ENCODE data around the gene PLEKHG1. TPM values are rescaled to one million over a fixed set of nuclear protein-coding genes. Genes with fewer than 3 reads are reported as not detected.

Gene PLEKHG1
- total and polyA plus RNA-seq, 9 donors, result 5.3 to 74.0 (median 11.9) TPM

DNA sequence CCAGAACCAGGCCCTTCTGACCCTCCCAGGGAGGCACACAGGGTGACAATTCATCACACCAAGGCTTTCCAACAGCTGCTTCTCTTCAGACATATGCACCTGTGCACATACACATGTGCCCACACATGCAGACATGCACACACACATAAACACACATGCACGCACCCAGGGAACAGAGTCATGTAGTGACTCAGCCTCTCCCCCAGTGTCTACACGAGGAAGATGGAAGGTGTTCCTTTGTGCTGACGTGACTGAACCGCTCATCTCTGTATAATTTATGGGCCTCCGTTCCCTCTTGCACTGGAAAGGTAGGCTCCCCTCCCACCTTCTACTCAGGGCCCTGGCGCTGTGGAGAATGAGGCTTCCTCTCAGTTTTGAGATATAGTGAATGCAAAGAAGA is 23.8 kb upstream of the PLEKHG1 start:
- Histone ChIP-seq H3K27ac (no peak overlapping the region), H3K27me3 (no peaks in the 10 kb centered on the region), H3K4me3 (no peak overlapping the region), H3K9me3 (no peaks in the 10 kb centered on the region), H3K4me1 (ENCODE audit: insufficient read depth) (no peaks in the 10 kb centered on the region), H3K36me3 (no peaks in the 10 kb centered on the region)
- 76 to 89% (median 87%) methylated on average over 6 of the region's 6 CpGs for WGBS, 3 donors
- intact Hi-C loops (cut with DNase I), result no loop called here
- TF ChIP-seq EP300 (IDR thresholded peaks at IDR 0.05) (no peak), POLR2A (IDR thresholded peaks at IDR 0.05) (no peak)
- TF ChIP-seq, protein P1, sequence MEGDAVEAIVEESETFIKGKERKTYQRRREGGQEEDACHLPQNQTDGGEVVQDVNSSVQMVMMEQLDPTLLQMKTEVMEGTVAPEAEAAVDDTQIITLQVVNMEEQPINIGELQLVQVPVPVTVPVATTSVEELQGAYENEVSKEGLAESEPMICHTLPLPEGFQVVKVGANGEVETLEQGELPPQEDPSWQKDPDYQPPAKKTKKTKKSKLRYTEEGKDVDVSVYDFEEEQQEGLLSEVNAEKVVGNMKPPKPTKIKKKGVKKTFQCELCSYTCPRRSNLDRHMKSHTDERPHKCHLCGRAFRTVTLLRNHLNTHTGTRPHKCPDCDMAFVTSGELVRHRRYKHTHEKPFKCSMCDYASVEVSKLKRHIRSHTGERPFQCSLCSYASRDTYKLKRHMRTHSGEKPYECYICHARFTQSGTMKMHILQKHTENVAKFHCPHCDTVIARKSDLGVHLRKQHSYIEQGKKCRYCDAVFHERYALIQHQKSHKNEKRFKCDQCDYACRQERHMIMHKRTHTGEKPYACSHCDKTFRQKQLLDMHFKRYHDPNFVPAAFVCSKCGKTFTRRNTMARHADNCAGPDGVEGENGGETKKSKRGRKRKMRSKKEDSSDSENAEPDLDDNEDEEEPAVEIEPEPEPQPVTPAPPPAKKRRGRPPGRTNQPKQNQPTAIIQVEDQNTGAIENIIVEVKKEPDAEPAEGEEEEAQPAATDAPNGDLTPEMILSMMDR (IDR thresholded peaks at IDR 0.05), result no peak
- no peak for DNase-seq

DNA sequence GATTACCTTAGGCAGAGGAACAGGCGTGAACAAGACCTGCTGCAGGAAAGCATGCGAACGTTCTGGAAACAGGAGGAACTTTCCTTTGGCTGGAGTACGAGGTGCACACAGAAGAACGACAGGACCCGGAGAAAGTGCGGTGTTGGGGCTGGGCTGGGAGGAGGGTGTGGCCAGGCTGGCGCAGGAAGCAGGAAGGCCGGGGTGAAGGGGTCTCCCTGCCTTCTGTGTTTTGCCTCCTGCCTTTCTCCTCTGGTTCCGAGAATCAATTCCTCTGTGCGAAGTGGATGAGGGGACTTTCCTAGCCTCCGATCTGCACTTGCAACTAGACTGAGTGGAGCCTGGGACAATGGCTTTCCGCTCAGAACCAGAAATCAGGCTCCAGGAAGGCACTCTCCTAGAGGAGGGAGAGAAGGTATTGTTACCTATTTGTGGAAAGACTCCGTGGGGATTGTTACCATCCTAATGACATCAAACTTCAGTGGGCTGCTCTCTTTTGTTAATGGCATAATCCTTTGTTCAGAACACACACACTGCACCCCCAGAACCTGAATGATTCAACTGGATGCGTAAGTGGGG is 22.9 kb upstream of the PLEKHG1 start:
- Histone ChIP-seq H3K4me1 (ENCODE audit: insufficient read depth) (no peaks in the 10 kb centered on the region), H3K27ac (no peak overlapping the region), H3K27me3 (no peaks in the 10 kb centered on the region), H3K36me3 (no peaks in the 10 kb centered on the region), H3K9me3 (no peaks in the 10 kb centered on the region), H3K4me3 (no peak overlapping the region)
- intact Hi-C loops (cut with DNase I), result no loop called here
- TF ChIP-seq EP300 (IDR thresholded peaks at IDR 0.05) (no peak), POLR2A (IDR thresholded peaks at IDR 0.05) (no peak)
- TF ChIP-seq, protein P1 (IDR thresholded peaks at IDR 0.05), result no peak
- 85 to 92% (median 92%) methylated on average over 15 of the region's 15 CpGs for WGBS, 3 donors
- DNase-seq, result no peak

DNA sequence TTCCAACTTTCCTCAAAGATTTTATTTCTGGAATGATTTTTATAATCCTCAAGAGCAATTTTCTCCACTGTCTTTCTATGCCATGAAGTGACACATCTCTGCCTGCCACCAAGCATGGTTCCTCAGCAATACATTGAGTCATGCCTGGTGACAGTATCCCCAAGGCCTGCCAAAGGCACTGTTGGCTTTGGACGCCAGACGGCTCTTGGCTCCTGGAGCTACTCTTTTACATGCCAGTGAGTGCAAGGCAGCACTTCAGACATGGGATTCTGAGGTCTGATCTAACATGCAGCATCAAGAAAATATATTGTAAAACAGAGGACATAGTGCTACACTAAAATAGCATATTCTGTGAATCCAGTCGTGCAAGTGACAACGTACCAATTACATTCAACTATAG is 20.1 kb upstream of the PLEKHG1 start:
- TF ChIP-seq POLR2A (IDR thresholded peaks at IDR 0.05), result no peak
- intact Hi-C loops (cut with DNase I), result no loop called here

DNA sequence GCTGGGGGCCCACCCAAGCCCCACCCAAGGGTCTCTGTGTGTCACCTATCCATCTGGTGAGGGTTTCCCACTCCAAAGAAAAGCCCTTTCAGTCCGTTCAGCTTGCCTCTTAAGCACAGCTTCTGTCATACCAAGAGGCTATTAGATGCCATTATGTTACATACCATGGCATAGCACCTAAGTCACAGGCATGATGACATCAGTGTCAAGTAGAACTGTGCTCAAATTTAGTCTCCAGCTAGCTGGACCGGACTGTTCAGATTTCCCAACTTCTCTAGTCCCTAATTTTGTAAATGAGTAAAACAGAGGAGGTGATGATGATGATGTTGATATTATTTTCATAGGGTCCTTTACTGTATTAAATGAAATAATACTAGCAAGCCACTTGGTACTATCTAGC is 19.2 kb upstream of the PLEKHG1 start:
- WGBS, 3 donors, result 89 to 94% (median 92%) methylated on average over 2 of the region's 2 CpGs
- H3K4me3 ChIP-seq, result no peak overlapping the region
- H3K27ac ChIP-seq, result no peak overlapping the region
- H3K4me1 ChIP-seq (ENCODE audit: insufficient read depth), result no peaks in the 10 kb centered on the region
- no peaks in the 10 kb centered on the region for H3K9me3 ChIP-seq
- intact Hi-C loops (cut with DNase I), result no loop called here
- TF ChIP-seq, protein P1 (IDR thresholded peaks at IDR 0.05), result no peak
- no peak for TF ChIP-seq POLR2A (IDR thresholded peaks at IDR 0.05)
- DNase-seq, result no peak
- no peaks in the 10 kb centered on the region for H3K36me3 ChIP-seq
- no peaks in the 10 kb centered on the region for H3K27me3 ChIP-seq

More for the DNA sequence above, 20.1 kb upstream of the PLEKHG1 start:
- no peaks in the 10 kb centered on the region for H3K27me3 ChIP-seq
- H3K9me3 ChIP-seq, result no peaks in the 10 kb centered on the region
- no peak overlapping the region for H3K27ac ChIP-seq
- no peaks in the 10 kb centered on the region for H3K4me1 ChIP-seq (ENCODE audit: insufficient read depth)
- no peak overlapping the region for H3K4me3 ChIP-seq
- WGBS, 3 donors, result 86 to 93% (median 90%) methylated on average over 4 of the region's 4 CpGs
- DNase-seq, result no peak
- H3K36me3 ChIP-seq, result no peaks in the 10 kb centered on the region

DNA sequence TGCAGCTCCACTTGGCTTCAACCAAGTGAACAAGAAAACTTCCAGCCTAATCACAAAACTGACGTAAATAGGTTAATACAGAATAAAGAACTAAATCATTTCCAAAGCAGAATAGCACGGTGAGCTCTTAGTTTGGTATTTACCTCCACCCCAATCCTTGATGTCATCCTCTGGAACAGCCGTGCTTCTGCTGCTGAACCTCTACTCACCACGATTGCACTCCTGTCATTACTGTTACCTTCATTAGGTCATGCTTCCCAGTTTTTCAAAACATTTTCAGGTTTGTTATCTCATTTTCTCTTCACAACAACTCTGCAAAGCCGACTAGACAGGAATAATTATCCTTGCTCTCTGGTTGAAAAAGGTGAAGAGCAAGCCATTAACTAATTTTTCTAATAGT is 15.6 kb upstream of the PLEKHG1 start:
- no peak for DNase-seq
- WGBS, 3 donors, result 50 to 57% (median 57%) methylated on average over 5 of the region's 5 CpGs
- intact Hi-C loops (cut with DNase I), result no loop called here

More for the DNA sequence above, 15.6 kb upstream of the PLEKHG1 start:
- Histone ChIP-seq H3K27me3 (no peaks in the 10 kb centered on the region), H3K4me3 (no peak overlapping the region), H3K9me3 (no peaks in the 10 kb centered on the region), H3K27ac (no peak overlapping the region), H3K36me3 (no peaks in the 10 kb centered on the region), H3K4me1 (ENCODE audit: insufficient read depth) (no peaks in the 10 kb centered on the region)
- TF ChIP-seq POLR2A (IDR thresholded peaks at IDR 0.05) (no peak), EP300 (IDR thresholded peaks at IDR 0.05) (no peak)
- TF ChIP-seq, protein P1 (IDR thresholded peaks at IDR 0.05), result no peak
